Hepatocyte (in vitro differentiated cells): Measurements from ENCODE around the gene NDUFS6. TPM values are rescaled to one million over a fixed set of nuclear protein-coding genes. Genes with fewer than 3 reads are reported as not detected.

Source experiments
- DNase-seq: peaks from one replicate; pipeline ENCODE4 v3.0.0-alpha.2; 2016; ENCODE audit warnings: low spot score
- H2AFZ ChIP-seq: fragments of 200-600 bp; sonication (generic); 2 replicates; pipeline ENCODE4 v1.6.0; 2016; ENCODE audit warnings: antibody characterized with exemption, mild to moderate bottlenecking
- H3K27ac ChIP-seq: fragments of 200-600 bp; sonication (generic); 2 replicates; pipeline ENCODE4 v1.5.1; 2016; ENCODE audit warnings: mild to moderate bottlenecking
- H3K27me3 ChIP-seq: fragments of 200-600 bp; sonication (generic); 2 replicates; pipeline ENCODE4 v1.6.1; 2016
- H3K36me3 ChIP-seq: fragments of 200-600 bp; sonication (generic); replicated peaks from 2 replicates; pipeline ENCODE4 v1.5.1; 2016; ENCODE audit warnings: low read depth; ENCODE audit not compliant: insufficient read depth
- H3K4me1 ChIP-seq: fragments of 200-600 bp; sonication (generic); 2 replicates; pipeline ENCODE4 v1.5.1; 2016; ENCODE audit warnings: mild to moderate bottlenecking, moderate library complexity; ENCODE audit not compliant: insufficient read depth
- H3K4me2 ChIP-seq: fragments of 200-600 bp; sonication (generic); 2 replicates; pipeline ENCODE4 v1.6.0; 2016
- H3K4me3 ChIP-seq: fragments of 200-600 bp; sonication (generic); 2 replicates; pipeline ENCODE4 v1.5.1; 2016; ENCODE audit warnings: mild to moderate bottlenecking
- H3K79me2 ChIP-seq: fragments of 200-600 bp; sonication (generic); 2 replicates; pipeline ENCODE4 v1.6.0; 2017; ENCODE audit warnings: mild to moderate bottlenecking
- H3K9me2 ChIP-seq: fragments of 200-600 bp; sonication (generic); replicated peaks from 2 replicates; pipeline ENCODE4 v1.6.0; 2017; ENCODE audit warnings: mild to moderate bottlenecking; ENCODE audit not compliant: insufficient read depth
- H3K9me3 ChIP-seq: fragments of 200-600 bp; sonication (generic); 2 replicates; pipeline ENCODE4 v1.5.1; 2016; ENCODE audit warnings: low read depth, mild to moderate bottlenecking
- H4K20me1 ChIP-seq: fragments of 200-600 bp; sonication (generic); 2 replicates; pipeline ENCODE4 v1.6.0; 2016; ENCODE audit warnings: mild to moderate bottlenecking; ENCODE audit not compliant: insufficient read depth, poor library complexity, severe bottlenecking
- CTCF ChIP-seq: fragments of 200-600 bp; sonication (generic); IDR thresholded peaks from 2 replicates; pipeline ENCODE4 v1.5.1; 2016; ENCODE audit warnings: antibody characterized with exemption, mild to moderate bottlenecking; ENCODE audit not compliant: poor library complexity
- EZH2 ChIP-seq: fragments of 200-600 bp; sonication (generic); IDR thresholded peaks from 2 replicates; pipeline ENCODE4 v1.6.1; 2016; ENCODE audit warnings: antibody characterized with exemption, mild to moderate bottlenecking, borderline replicate concordance
- EZH2phosphoT487 ChIP-seq: fragments of 200-600 bp; sonication (generic); IDR thresholded peaks from one replicate; pipeline ENCODE4 v1.6.1; 2018; ENCODE audit warnings: antibody characterized with exemption, mild to moderate bottlenecking, low read depth, moderate library complexity; ENCODE audit not compliant: unreplicated experiment, severe bottlenecking
- WGBS: methylation state at CpG from one replicate; pipeline ENCODE4 v1.1.6; 2016; ENCODE audit warnings: low lambda C conversion rate; ENCODE audit errors: missing lambda C conversion rate; 5-methylcytosine and 5-hydroxymethylcytosine counted together
- polyA plus RNA-seq: library from polyadenylated mRNA; unstranded; fragments of >200 nt; fragmentation: Nextera tagmentation; extraction: Ambion mirVana; gene quantifications from 2 replicates; pipeline ENCODE4 v1.2.1, GENCODE V29; 2016
- total RNA-seq: library from RNA; depleted of rRNA; stranded (reverse); fragments of >200 nt; gene quantifications from 2 replicates; pipeline ENCODE4 v1.2.3, GENCODE V29; 2014

The NDUFS6 gene
- total and polyA plus RNA-seq, 2 experiments from 2014 or later: 29.3 to 108 TPM

GRCh38 chr5:1860021-1860610 lies 58.9 kb downstream of the NDUFS6 start:
- Histone ChIP-seq H3K4me2 (no peak overlapping the region), H3K79me2 (no peaks in the 10 kb centered on the region), H3K27me3 (peaks cover 5% of the 10 kb centered on the region), H3K27ac (no peak overlapping the region), H3K36me3 (no peaks in the 10 kb centered on the region), H3K4me1 (no peaks in the 10 kb centered on the region), H3K9me2 (no peaks in the 10 kb centered on the region), H4K20me1 (no peaks in the 10 kb centered on the region), H3K9me3 (no peaks in the 10 kb centered on the region), H3K4me3 (no peak overlapping the region), H2AFZ (no peak overlapping the region)
- 94% methylated on average over 22 of the region's 22 CpGs for WGBS
- DNase-seq: no peak
- no peak for TF ChIP-seq EZH2phosphoT487
- no peak for TF ChIP-seq CTCF
- no peak for TF ChIP-seq EZH2

DNA sequence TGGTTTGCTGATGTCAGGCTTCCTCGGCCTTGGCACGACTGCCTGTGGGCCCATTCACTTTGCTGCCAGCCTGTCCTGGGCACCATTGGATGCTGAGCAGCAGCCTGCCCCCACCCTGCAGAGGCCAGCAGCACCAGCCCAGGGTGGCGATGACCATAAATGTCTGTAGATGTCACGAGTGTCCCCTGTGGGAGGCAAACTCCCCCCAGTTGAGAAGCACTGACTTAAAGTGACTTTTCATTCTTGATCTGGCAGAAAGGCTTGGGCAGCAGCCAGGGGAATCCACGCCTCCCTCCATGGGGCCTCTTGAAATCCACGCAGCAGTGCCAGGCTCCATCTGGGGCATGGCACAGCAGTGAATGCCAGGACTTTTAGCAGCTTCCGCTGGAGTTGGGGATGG lies 59.7 kb downstream of the NDUFS6 start:
- H3K9me2 ChIP-seq: no peaks in the 10 kb centered on the region
- 86% methylated on average over 7 of the region's 7 CpGs for WGBS
- H3K79me2 ChIP-seq: no peaks in the 10 kb centered on the region
- no peak overlapping the region for H3K4me2 ChIP-seq
- no peaks in the 10 kb centered on the region for H3K4me1 ChIP-seq
- no peak for DNase-seq
- peaks cover 13% of the 10 kb centered on the region for H3K27me3 ChIP-seq
- H2AFZ ChIP-seq: no peak overlapping the region
- no peak overlapping the region for H3K27ac ChIP-seq
- H3K4me3 ChIP-seq: no peak overlapping the region
- H4K20me1 ChIP-seq: no peaks in the 10 kb centered on the region
- TF ChIP-seq CTCF (no peak), EZH2 (no peak), EZH2phosphoT487 (no peak)
- no peaks in the 10 kb centered on the region for H3K36me3 ChIP-seq
- no peaks in the 10 kb centered on the region for H3K9me3 ChIP-seq

DNA sequence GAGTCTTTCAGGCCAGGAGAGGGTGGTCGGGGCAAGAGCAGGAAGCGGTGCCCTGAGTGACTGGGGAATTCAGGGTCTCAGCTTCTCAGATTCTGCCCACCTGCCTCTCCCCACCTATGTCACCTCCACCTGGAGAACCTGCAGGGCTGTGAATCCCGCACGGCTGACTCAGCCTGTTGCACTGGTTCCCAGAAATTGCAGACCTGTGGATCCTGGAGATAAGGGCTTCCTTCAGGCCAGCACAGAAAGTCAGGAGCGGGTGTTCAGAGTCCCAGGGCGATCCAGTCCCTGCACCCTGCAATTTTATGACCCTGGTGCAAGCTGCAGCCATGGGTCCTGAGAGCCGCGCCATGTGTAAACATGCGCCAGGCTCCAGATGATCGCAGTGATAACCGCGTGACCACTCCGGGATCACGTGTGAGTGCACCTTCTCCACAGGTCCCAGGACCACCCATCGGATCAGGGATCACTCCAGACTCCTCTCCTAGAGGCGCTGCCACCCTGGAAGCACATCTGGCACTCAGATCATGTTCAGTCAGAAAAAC lies 63.8 kb downstream of the NDUFS6 start:
- no peak for TF ChIP-seq EZH2phosphoT487
- TF ChIP-seq CTCF: no peak
- TF ChIP-seq EZH2: no peak
- no peak overlapping the region for H2AFZ ChIP-seq
- no peaks in the 10 kb centered on the region for H3K9me2 ChIP-seq
- WGBS: 78% methylated on average over 16 of the region's 16 CpGs
- H3K9me3 ChIP-seq: no peaks in the 10 kb centered on the region
- H3K79me2 ChIP-seq: no peaks in the 10 kb centered on the region
- H4K20me1 ChIP-seq: no peaks in the 10 kb centered on the region
- no peak for DNase-seq
- no peak overlapping the region for H3K4me3 ChIP-seq
- no peaks in the 10 kb centered on the region for H3K36me3 ChIP-seq
- H3K27me3 ChIP-seq: peaks cover 18% of the 10 kb centered on the region
- no peak overlapping the region for H3K4me2 ChIP-seq
- H3K27ac ChIP-seq: no peak overlapping the region
- H3K4me1 ChIP-seq: no peaks in the 10 kb centered on the region
